DMS53 treated with DMSO at 0.1 percent for 48 hours (cell line): ENCODE measurements around the gene CDC6.

Experiments
- DNase-seq: peaks from one replicate; lab custom pipeline; 2025; ENCODE audit not compliant: unreplicated experiment; lab: John Stamatoyannopoulos, UW

CDC6 gene

GRCh38 chr17:40310882-40311391 is 23.3 kb downstream of the CDC6 start:
- DNase-seq = no peak

DNA sequence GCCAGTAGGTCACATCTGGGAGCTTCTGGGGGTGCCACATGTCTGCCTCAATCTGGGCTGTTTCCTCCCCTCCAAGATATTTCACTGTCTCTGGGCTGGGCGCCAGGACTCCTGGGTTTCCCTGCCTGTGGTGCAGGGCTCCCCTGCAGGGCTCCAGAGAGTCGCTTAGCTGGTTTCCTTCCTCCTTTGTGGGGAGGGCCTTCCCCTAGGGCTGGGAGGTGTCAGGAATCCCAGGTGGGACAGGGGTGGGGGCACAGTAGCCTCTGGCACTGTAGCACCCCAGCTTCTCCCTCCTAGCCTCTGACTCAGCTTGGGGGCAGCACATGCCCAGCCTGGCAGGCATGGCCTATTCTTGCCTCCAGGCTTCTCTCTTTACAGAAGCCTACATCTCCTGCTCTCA is 23.9 kb downstream of the CDC6 start:
- DNase-seq = no peak

GRCh38 chr17:40312131-40312731 is 24.6 kb downstream of the CDC6 start:
- DNase-seq = no peak

- no peak for DNase-seq
These were observed 25.4 kb downstream of the CDC6 start for GRCh38 chr17:40312893-40313667.

- DNase-seq = no peak
These were observed 26.2 kb downstream of the CDC6 start for GRCh38 chr17:40313668-40314583.

- peak; percentile 86 for DNase-seq
These were observed 26.9 kb downstream of the CDC6 start for GRCh38 chr17:40314584-40314956.

- no peak for DNase-seq
These were observed 27.5 kb downstream of the CDC6 start for GRCh38 chr17:40315206-40315605.

- no peak for DNase-seq
These were observed 28.2 kb downstream of the CDC6 start for GRCh38 chr17:40315678-40316570.

- peak; percentile 18 for DNase-seq
These were observed 29.1 kb downstream of the CDC6 start for GRCh38 chr17:40316571-40317344.

DNA sequence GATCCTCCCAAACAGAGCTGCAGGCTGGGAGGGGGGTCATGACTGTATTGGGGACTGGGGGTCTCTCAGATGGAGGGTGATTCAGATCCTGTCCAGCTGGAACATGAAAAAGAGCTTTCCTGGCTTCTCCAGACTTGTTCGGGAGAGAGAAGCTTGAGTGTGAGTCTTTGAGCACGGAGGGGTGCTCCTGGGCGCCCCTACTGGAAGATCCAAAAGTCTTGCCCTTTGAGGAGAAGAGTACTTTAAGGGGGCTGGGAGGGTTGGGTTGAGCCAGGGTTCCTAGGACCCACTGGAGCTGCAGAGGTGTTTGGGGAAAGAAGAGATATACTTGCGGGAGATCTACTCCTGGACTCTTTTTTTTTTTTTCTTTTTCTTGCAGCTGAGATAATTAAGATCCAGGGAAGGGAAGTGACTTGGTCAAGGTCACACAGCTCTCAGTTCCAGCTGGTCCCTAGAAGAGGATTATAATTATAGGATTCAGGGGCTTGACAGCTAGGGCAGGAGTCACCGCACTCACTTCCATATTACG is 29.7 kb downstream of the CDC6 start:
- peak; percentile 17 for DNase-seq

GRCh38 chr17:40317880-40318829 is 30.5 kb downstream of the CDC6 start:
- DNase-seq = peak; percentile 79

GRCh38 chr17:40318830-40319391 is 31.2 kb downstream of the CDC6 start:
- no peak for DNase-seq

DNA sequence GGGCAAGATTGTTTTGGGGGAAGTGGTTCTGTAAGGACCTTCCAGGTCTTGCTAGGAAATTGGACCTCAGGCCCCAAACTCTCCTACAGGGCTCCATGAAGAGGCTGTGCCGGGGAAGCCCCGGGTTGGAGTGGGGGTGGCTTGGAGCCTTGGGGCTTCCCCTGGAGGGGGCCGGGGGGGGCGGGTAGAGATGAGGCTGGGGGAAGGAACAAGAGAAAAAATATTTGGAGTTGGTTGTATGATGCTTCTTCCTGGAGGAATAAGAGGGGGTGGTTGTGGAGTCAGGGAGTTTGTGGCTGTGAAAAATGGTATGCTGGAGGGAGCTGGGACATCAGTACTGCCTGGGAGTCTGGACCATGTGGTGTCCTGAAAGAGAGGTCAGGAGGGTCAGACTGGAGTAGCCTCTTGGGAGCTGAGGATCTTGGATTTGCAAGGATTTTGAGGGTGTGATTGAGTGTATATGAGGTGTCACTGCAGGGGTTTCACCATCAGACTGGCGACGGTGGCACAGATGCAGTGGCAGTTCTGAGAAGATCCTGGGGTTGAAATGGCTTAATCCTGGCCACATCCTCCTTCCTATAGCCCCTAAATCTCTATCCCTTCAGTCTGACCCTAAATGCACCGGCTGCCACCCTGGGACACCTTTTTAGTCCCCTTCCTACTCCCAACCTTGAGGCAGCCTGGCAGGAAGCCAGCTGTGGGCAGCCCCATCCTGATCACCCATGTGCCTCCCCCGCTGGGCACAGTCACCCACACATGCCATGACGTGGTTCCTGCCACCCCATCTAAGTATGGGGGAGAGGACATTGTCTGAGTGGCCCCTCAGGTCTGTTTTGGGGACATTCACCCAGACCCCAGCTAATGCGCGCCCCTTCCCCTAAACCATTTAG is 32.2 kb downstream of the CDC6 start:
- DNase-seq = no peak

DNA sequence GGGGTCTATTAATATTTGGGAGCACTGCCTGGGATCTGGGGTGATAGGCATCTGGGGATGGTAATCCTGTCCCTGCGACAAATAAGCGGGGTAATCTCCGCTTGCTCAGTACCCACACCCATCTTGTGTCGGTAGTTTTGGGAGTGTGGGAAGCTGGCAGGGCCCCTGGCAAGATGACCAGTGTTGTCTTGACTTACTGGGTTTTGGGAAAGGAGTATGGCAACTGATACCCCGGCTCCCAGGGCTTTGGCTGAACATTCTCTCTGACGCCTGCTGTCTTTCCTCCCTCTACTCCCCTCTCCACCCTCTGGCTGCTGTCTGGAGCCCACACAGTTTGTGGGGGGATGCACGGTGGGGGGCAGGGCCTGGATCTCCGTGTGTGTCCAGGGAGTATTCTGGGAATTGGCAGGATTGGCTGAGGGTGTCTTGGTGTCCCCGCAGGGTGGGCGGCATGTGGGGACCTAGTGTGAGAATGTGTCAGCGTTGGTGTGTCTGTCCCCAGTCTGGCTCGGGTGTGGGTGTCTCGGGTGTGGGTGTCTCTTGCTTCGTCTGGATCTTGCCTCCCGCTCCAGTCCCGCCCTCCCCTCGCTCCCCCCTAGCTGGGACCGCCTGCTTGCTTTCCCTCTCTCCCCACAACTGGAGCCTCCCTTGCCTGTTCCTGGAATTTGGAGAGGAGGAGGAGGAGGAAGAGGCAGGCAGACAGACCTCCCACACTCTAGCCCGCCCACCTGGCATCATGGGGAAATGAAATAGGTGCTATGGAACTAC is 33.3 kb downstream of the CDC6 start:
- DNase-seq = no peak

DNA sequence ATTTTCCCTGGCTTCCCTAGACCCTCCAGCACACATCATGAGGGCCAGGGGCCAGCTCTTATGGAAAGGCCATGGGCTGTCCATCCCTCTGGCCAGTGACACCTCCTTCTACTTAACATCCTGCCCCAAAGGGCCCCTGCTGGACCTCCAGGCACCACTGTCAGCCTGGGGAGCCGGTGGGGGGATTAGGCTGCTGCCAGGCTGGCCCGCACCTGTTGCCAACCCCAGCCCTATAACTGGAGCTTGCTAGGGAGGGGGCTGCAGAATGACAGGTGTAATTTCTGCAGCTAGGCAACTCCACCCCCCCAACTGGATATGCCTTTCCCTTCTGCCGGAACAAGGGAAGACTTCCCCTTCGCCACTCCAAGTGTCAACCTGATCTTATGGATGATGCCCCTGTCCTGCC is 33.8 kb downstream of the CDC6 start:
- DNase-seq = no peak

GRCh38 chr17:40321961-40322357 is 34.3 kb downstream of the CDC6 start:
- no peak for DNase-seq
